ENCODE data around the gene KDM6A. TPM values are rescaled to one million over a fixed set of nuclear protein-coding genes. Genes with fewer than 3 reads are reported as not detected.

The KDM6A gene
- total RNA-seq, 1 experiment from 2014 or later = 42.8 TPM

DNA sequence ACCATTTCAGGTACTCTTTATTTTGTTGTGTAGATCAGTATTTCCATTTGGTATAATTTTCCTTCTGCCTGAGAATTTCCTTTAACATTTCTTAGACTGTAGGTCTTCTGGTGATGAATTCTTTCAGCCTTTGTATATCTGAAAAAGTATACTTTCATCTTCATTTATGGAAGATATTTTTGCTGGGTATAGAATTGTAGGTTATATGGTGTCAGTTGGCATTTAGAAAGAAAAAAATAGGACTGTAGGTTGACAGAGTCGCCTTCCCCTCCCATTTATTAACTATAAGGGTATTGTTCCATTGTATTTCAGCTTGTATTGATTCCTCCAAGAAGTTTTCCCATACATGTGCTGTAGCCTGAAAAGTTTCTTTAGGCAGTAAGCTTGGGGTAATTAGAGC lies 71.9 kb downstream of the KDM6A start:
- no peaks in the 10 kb centered on the region for H3K27me3 Mint-ChIP-seq (ENCODE audit: unreplicated experiment)
- CTCF ChIA-PET = no interaction called here
- no peak overlapping the region for H3K27ac Mint-ChIP-seq (ENCODE audit: unreplicated experiment)
- H3K9me3 Mint-ChIP-seq (ENCODE audit: low read depth, unreplicated experiment) = peaks cover 2% of the 10 kb centered on the region
- no TSS peak for BruUV-seq (replicated peaks)
- H3K36me3 Mint-ChIP-seq (ENCODE audit: insufficient read depth, unreplicated experiment) = peaks cover 4% of the 10 kb centered on the region
- no peak for TF ChIP-seq CTCF (IDR thresholded peaks at IDR 0.05; ENCODE audit: unreplicated experiment)
- intact Hi-C loops (cut with micrococcal nuclease; ENCODE audit: unreplicated experiment) = no loop called here
- H3K4me3 Mint-ChIP-seq (ENCODE audit: low read depth, unreplicated experiment) = no peak overlapping the region
- H3K4me1 Mint-ChIP-seq (ENCODE audit: low read depth, unreplicated experiment) = peaks cover 9% of the 10 kb centered on the region
- DNase-seq = no peak

DNA sequence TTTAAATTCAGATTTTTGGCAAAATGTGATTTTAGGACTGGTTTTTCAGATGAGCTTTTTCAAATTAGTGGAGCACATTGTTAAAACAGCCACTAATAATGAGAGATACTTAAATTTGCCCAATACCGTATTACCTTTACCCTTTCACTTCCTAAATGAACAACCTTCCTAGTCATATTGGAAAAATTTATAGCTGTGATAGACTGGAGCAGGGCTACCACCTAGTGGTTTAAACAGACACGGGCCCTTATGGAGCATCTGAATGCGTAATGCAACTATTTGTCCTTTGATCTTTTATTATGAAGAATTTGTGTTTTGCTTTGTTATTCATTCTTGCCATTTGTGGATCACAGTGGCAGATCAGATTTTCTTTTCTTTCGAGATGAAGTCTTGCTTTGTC lies 72.7 kb downstream of the KDM6A start:
- no peak overlapping the region for H3K27ac Mint-ChIP-seq (ENCODE audit: unreplicated experiment)
- peaks cover 4% of the 10 kb centered on the region for H3K36me3 Mint-ChIP-seq (ENCODE audit: insufficient read depth, unreplicated experiment)
- DNase-seq = peak; percentile 12
- peaks cover 2% of the 10 kb centered on the region for H3K9me3 Mint-ChIP-seq (ENCODE audit: low read depth, unreplicated experiment)
- TF ChIP-seq CTCF (IDR thresholded peaks at IDR 0.05; ENCODE audit: unreplicated experiment) = no peak
- BruUV-seq (replicated peaks) = no TSS peak
- no peaks in the 10 kb centered on the region for H3K27me3 Mint-ChIP-seq (ENCODE audit: unreplicated experiment)
- intact Hi-C loops (cut with micrococcal nuclease; ENCODE audit: unreplicated experiment) = no loop called here
- no peak overlapping the region for H3K4me3 Mint-ChIP-seq (ENCODE audit: low read depth, unreplicated experiment)
- H3K4me1 Mint-ChIP-seq (ENCODE audit: low read depth, unreplicated experiment) = peaks cover 14% of the 10 kb centered on the region
- CTCF ChIA-PET = no interaction called here

DNA sequence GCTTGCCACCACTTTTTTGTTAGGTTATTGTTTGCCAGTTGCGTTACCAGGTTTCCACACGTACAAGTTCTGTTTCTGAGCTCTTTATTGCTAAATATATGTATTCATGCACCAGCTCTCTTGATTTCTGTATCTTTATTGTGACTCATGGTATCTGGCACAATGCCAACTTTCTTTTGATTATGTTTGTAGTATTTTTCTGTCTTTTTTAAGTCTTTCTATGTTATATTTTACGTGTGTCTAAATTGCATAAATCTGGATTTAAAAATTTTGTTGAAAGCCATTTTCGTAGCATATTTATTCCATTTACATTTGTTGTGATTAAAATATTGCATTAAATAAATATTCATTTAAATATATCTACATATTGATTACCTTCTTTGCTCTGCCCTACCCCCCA lies 73.8 kb downstream of the KDM6A start:
- H3K27ac Mint-ChIP-seq (ENCODE audit: unreplicated experiment) = peak overlapping the region; percentile 30
- H3K9me3 Mint-ChIP-seq (ENCODE audit: low read depth, unreplicated experiment) = peaks cover 2% of the 10 kb centered on the region
- DNase-seq = no peak
- CTCF ChIA-PET = interaction anchor here (0.6 kb wide), 1 partner anchor 197 kb away, joined by 7 read pairs; no protein-coding TSS in a partner anchor
- H3K27me3 Mint-ChIP-seq (ENCODE audit: unreplicated experiment) = no peaks in the 10 kb centered on the region
- H3K36me3 Mint-ChIP-seq (ENCODE audit: insufficient read depth, unreplicated experiment) = peaks cover 4% of the 10 kb centered on the region
- peaks cover 19% of the 10 kb centered on the region for H3K4me1 Mint-ChIP-seq (ENCODE audit: low read depth, unreplicated experiment)
- BruUV-seq (replicated peaks) = no TSS peak
- no peak for TF ChIP-seq CTCF (IDR thresholded peaks at IDR 0.05; ENCODE audit: unreplicated experiment)
- intact Hi-C loops (cut with micrococcal nuclease; ENCODE audit: unreplicated experiment) = no loop called here
- H3K4me3 Mint-ChIP-seq (ENCODE audit: low read depth, unreplicated experiment) = no peak overlapping the region

DNA sequence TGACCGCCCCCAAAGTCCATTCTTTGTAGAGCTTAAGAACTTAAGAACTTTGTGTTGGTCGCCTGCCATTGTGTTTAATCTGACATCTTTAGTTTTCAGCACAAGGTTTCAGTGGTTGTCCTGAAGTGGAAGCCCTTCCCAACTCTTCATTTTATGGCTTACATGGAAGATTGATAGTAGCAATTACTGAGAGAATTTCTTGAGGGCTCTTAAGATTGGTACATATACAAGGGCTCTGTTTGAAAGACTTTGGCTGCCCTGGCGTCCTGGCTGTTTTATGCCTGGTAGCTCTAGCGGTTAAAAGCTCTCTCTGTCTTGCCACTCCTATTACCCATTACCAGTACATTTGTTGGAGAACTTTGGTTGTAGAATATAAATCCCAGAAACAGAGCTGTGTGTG lies 75.0 kb downstream of the KDM6A start:
- CTCF ChIA-PET = no interaction called here

More for the DNA sequence above, 75.0 kb downstream of the KDM6A start:
- intact Hi-C loops (cut with micrococcal nuclease; ENCODE audit: unreplicated experiment) = no loop called here
- peaks cover 4% of the 10 kb centered on the region for H3K36me3 Mint-ChIP-seq (ENCODE audit: insufficient read depth, unreplicated experiment)
- no peak for DNase-seq
- H3K9me3 Mint-ChIP-seq (ENCODE audit: low read depth, unreplicated experiment) = no peaks in the 10 kb centered on the region
- peaks cover 19% of the 10 kb centered on the region for H3K4me1 Mint-ChIP-seq (ENCODE audit: low read depth, unreplicated experiment)
- H3K27me3 Mint-ChIP-seq (ENCODE audit: unreplicated experiment) = no peaks in the 10 kb centered on the region
- BruUV-seq (replicated peaks) = no TSS peak
- no peak for TF ChIP-seq CTCF (IDR thresholded peaks at IDR 0.05; ENCODE audit: unreplicated experiment)
- no peak overlapping the region for H3K27ac Mint-ChIP-seq (ENCODE audit: unreplicated experiment)
- H3K4me3 Mint-ChIP-seq (ENCODE audit: low read depth, unreplicated experiment) = no peak overlapping the region
